ENCODE measurements around the gene CDYL2.

Gene CDYL2

DNA sequence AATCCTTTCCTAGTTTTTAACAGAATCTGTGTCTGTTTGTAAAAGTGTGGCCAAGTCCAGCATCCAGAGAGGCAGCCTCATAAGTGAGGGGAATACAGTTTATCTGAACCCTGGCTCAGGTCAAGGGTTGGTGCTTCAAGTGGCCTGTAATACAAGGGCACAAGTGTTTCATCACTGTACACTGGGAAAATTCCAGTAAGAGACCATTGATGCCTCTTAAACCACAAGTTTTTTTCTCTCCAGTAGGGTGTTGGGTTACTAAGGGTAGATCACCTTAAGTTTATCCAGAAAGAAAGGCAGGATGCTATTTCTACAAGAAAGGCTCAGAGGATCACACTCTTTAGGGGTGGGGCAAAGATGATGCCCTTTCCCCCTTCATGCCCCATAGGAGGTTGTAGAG lies 96.7 kb downstream of the CDYL2 start:
- no peak for DNase-seq (ENCODE audit: low read depth in 2 of 2)

DNA sequence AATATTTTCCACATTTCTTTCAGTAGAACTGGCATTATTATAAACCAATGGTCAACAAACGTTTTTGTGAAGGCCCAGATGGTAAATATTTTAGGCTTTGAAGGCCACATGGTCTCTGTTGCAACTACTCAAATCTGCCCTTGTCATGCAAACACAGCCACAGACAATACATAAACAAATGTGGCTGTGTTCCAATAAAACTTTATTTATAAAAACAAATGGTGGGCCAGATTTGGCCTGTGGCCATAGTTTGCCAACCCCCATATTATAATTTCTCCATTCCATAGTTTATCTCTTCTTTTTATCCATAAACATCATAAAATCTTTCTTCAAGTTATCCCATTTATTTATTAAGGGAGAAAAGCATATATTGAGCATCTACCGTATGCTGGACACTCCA lies 98.8 kb downstream of the CDYL2 start:
- no peak for DNase-seq (ENCODE audit: low read depth in 2 of 2)

DNA sequence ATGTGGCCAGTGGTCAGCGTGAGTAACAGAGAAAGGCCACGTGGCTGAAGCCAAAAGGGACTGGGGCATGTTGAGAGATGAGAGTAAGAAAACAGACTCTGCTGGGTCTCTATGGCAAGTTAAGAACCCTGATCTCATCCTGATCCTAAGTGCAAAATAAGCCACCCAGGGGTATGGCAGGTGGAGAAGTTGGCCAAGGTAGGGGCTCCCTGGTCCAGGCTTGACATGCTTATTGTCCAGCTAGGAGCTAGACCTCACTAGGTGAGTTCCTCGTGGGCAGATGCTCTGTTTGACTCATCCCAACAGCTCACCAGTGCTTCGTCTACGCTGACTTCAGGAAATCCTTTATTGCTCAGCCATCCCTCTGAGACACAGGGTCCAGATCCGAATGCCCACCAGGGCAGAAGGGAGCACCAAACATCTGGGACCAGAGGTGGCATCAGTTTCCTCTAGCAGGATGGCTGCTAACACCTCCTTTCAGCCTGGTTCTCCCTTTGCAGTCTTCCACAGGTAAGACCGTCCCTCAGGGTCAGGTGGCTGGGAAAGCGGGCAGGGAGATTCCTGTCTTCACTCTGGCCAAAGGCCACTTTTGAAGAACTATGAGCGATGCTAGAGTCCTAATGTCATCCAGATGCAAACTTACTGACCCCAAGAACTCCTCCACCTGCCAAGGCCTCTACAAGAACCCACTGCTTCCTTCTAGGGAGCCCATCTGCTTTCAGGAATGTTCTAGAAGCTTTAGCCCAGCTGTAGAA lies 99.5 kb downstream of the CDYL2 start:
- no peak for DNase-seq (ENCODE audit: low read depth in 2 of 2)

GRCh38 chr16:80703131-80704071 lies 101.0 kb downstream of the CDYL2 start:
- no peak for DNase-seq (ENCODE audit: low read depth in 2 of 2)

DNA sequence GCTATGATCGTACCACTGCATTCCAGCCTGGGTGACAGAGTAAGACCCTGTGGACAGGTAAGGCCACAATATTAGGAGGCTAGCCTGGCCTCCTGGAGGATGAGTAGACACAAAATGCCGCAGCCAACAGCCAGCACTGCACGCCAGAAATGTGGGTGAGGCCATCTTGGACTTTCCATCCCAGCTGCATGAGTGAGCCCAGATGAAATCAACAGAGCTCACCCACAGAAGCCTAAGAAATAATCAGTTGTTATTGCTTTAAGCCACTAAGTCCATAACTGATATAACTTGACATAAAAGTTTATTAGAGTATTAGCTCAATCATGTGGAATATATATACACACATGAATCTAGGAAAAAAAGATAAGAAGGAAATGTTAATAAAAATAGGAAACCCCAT lies 101.7 kb downstream of the CDYL2 start:
- DNase-seq (ENCODE audit: low read depth in 2 of 2): no peak

GRCh38 chr16:80700558-80700957 lies 103.8 kb downstream of the CDYL2 start:
- DNase-seq (ENCODE audit: low read depth in 2 of 2): no peak

GRCh38 chr16:80695020-80695419 lies 109.4 kb downstream of the CDYL2 start:
- DNase-seq (ENCODE audit: low read depth in 2 of 2): no peak

- DNase-seq (ENCODE audit: low read depth in 2 of 2): no peak
Measured at GRCh38 chr16:80693553-80693952, 110.8 kb downstream of the CDYL2 start.

DNA sequence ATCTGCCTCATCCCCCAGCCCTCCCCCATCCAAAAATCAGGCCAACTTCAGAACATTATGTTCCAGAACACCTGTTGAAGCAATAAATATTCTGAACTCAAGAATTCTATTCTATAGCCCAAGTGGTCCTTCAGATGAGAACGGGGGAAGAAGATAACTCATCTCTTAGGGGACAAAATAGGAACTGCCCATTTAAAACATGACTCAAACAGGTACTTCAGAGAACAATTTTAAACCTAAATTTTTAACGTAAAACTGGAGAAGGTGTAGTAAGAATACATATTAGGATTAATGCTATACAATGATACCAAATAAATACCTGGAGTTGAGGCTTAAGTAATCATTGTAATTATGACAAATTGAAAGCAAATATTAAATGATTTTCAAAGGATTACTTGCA lies 112.1 kb downstream of the CDYL2 start:
- no peak for DNase-seq (ENCODE audit: low read depth in 2 of 2)

DNA sequence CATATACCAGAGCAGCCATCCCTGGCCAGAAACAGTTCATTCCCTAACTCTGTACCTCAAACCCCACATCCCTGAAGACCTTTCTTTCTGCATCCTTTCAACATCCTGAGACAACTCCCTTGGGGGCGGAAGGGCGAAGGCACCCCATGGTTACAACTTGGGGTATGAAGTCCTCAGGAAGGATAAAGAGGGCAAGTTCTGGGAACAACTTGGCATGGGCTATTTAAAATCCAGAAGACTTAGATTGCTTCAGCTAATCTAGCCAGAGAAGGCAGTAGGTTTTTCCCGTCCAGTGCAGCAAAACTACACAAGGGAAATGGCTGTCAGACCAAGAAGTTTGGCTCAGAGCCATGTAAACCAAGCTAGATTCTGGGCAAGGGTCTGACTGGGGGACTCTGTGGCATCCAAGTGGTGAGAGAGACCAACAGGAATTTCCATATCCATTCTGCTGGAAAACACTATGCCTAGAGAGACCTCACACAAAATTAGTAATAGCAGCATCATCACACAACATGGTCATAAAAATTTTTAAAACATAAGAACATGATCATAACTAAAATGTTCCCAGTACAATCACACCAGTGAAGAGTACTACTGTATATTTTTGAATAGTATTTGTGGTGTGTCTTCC lies 113.2 kb downstream of the CDYL2 start:
- no peak for DNase-seq (ENCODE audit: low read depth in 2 of 2)

DNA sequence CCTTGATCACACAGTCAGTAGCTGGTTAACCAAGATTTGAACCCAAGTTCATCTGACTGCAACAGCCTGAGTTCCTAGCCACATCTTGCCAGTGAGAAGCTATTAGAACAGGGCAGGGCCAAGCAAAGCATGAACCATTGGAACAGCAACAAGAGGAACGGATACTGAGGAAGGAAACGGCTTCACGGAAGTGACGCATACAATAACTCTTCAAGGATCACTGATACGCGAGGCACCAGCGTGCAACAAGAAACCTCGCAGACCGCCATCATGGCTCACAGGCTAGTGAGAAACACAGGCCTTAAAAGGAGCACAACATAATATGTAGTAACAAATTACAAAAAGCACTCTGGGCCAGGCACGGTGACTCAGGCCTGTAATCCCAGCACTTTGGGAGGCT lies 114.9 kb downstream of the CDYL2 start:
- DNase-seq (ENCODE audit: low read depth in 2 of 2): no peak

GRCh38 chr16:80687606-80688005 lies 116.8 kb downstream of the CDYL2 start:
- no peak for DNase-seq (ENCODE audit: low read depth in 2 of 2)

GRCh38 chr16:80684906-80685305 lies 119.5 kb downstream of the CDYL2 start:
- no peak for DNase-seq (ENCODE audit: low read depth in 2 of 2)

DNA sequence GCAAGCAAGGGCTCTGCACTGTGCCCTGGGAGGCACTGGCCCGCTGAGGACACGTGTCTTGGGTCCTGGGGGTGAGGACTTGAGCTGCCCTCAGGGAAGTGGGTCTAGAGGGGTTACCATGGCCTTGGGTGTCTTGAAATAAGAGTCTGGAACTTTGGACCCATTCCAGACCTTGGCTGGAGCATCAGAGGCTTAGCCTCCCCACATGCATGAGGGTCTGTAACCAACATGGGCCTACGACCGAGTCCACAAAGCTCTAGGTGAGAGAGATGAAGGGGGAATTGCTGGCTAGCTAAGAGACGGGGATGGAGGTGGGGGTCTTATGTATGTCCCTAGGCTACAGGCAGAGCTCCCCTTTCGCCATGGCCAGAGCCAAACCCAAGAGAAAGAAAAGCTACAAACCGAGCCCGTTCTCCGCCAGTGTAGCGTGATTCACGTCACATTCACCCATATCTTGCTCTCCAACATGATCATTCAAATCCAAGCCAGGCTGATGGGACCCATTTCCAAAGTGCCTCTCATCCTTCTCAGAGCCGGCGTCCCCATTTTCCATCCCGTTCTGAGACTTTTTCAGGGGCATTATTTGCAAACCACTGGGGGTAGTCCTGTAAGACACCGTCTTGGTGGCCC lies 120.1 kb downstream of the CDYL2 start:
- no peak for DNase-seq (ENCODE audit: low read depth in 2 of 2)

DNA sequence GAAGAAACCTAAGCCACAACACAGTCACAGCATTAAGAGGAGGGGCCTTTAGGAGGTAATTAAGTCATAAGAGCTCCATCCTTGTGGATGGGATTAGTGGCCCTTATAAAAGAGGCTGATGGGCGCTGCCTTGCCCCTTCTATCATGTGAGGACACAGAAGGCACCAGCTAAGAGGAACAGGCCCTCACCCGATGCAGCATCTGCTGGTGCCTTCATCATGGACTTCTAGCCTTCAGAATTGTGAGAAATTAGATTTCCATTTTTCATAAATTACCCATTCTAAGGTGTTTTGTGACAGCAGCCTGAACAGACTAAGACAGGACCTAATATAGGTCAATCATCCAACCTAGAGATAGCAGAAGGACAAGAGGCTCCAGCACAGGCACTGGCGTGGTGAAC lies 120.8 kb downstream of the CDYL2 start:
- no peak for DNase-seq (ENCODE audit: low read depth in 2 of 2)

DNA sequence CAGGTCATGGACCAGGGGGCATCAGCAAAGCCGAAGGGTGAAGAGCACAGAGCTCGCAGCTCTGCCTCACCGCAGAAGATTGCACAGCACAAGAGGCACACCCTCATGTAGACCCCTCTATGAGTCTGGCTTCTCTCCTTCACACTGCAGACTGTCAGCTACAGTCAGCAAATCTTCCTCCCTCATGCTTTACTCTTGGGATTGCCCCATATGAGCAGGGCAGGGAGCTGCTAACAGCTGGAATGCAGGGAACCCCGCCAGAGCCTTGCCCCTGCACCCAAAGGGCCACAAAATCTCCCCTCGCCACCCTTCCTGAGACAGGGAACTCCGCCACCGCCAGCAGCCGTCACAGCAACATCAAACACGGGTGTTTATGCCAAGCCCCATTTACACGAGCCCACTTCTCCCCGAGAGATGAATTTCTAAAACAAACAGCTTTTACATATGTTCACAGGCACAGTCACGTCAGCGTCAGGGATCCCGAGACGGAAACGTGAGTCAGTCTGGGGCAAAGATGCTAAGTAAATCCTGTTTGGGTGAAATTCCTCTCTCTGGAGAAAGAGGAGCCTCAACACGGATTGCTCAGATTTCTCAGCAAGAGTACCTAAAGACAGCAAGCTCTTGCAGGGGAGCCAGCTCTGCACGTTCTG lies 121.9 kb downstream of the CDYL2 start:
- DNase-seq (ENCODE audit: low read depth in 2 of 2): no peak

- DNase-seq (ENCODE audit: low read depth in 2 of 2): no peak
Measured at GRCh38 chr16:80681436-80681835, 123.0 kb downstream of the CDYL2 start.

GRCh38 chr16:80680839-80681238 lies 123.6 kb downstream of the CDYL2 start:
- DNase-seq (ENCODE audit: low read depth in 2 of 2): no peak

DNA sequence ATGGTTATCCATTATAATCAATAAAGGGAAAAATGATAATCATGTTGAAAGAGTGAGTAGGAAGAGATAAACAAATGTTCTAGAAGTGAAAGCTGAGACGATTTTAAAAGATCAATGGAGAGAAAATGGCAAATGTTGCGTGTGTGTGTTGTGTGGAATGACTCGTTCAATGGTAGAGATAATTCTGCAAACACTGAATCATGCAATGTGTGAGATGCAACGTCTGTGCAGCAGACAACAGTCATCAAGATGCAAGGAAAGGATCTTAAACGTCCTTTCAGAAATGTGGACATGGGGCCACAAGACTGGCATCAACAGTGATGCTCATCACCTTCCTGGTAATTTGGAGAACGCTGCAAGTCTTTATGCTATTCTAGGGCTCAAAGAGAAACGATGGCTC lies 124.4 kb downstream of the CDYL2 start:
- DNase-seq (ENCODE audit: low read depth in 2 of 2): no peak

DNA sequence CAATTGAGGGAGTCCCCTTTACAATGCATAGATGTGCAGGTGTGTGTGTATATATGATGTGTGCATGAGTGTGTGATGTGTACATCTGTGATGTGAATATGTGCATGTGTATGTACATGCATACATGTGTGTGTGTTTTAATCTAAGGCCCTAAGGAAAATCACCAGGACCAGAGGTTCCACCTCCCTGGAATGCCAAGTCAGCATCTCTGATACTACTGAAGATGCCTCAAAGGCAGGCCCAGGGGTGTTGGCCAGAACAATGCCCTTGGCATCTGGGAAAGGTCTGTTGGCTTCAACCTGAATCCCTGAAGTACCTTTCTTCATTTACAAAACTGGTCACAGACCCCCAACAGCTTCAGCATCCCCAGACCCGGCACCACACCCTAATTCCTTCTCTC lies 129.5 kb downstream of the CDYL2 start:
- no peak for DNase-seq (ENCODE audit: low read depth in 2 of 2)

DNA sequence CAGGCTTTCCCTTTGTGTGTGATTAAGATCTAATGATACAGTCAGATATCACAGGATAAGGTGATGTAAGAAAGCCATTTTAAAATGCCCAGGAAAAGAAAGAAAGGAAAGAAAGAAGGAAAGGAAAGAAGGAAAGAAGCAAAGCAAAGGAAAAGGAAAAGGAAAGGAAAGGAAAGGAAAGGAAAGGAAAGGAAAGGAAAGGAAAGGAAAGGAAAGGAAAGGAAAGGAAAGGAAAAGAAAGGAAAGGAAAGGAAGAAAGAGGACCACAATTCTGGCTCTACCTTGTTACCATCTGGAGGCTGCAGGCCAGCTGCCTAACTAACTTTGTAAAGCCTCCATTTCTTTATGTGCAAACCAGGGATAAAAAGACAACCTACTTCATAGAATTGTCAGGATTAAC lies 132.0 kb downstream of the CDYL2 start:
- DNase-seq (ENCODE audit: low read depth in 2 of 2): no peak
